Ishikawa (cell line): ENCODE data around the gene VWA7.

Experiments used
- CEBPB ChIP-seq: IDR thresholded peaks from 2 replicates; pipeline ENCODE4 v1.6.1; 2012
- CREB1 ChIP-seq: IDR thresholded peaks from 2 replicates; pipeline ENCODE4 v1.6.1; 2012; ENCODE audit warnings: low read depth
- EGR1 ChIP-seq: IDR thresholded peaks from 2 replicates; pipeline ENCODE4 v1.6.1; 2012
- EP300 ChIP-seq: IDR thresholded peaks from 2 replicates; pipeline ENCODE4 v1.6.1; 2012; ENCODE audit warnings: borderline replicate concordance
- FOXM1 ChIP-seq: IDR thresholded peaks from 2 replicates; pipeline ENCODE4 v1.6.1; 2012; ENCODE audit warnings: low read depth, borderline replicate concordance
- MAX ChIP-seq: IDR thresholded peaks from 2 replicates; pipeline ENCODE4 v1.6.1; 2012
- RAD21 ChIP-seq: IDR thresholded peaks from 2 replicates; pipeline ENCODE4 v1.6.1; 2012; ENCODE audit warnings: low read depth
- REST ChIP-seq: IDR thresholded peaks from 2 replicates; pipeline ENCODE4 v1.6.1; 2012; ENCODE audit warnings: low read depth, mild to moderate bottlenecking
- TAF1 ChIP-seq: IDR thresholded peaks from 2 replicates; pipeline ENCODE4 v1.6.1; 2012; ENCODE audit warnings: low read depth, mild to moderate bottlenecking
- USF1 ChIP-seq: IDR thresholded peaks from 2 replicates; pipeline ENCODE4 v1.6.1; 2012
- YY1 ChIP-seq: IDR thresholded peaks from 2 replicates; pipeline ENCODE4 v1.6.1; 2012; ENCODE audit warnings: low read depth
- ZBTB7A ChIP-seq: IDR thresholded peaks from 2 replicates; pipeline ENCODE4 v1.6.1; 2012; ENCODE audit warnings: low read depth

GRCh38 chr6:31749301-31750036 is 27.7 kb downstream of the VWA7 start:
- TF ChIP-seq RAD21 (no peak), CEBPB (no peak), EP300 (no peak), YY1 (no peak), MAX (no peak), EGR1 (no peak), REST (no peak), TAF1 (no peak), FOXM1 (no peak), USF1 (no peak), CREB1 (no peak), ZBTB7A (no peak)
